H1 (cell line): ENCODE measurements around the gene RAPGEF5. TPM values are rescaled to one million over a fixed set of nuclear protein-coding genes. Genes with fewer than 3 reads are reported as not detected.

Source experiments
- ASH2L ChIP-seq: fragments of 200-600, 300-600 bp; sonication (generic); IDR thresholded peaks from one replicate; pipeline ENCODE4 v1.7.1; 2017; ENCODE audit warnings: low read length
- CBX8 ChIP-seq: fragments of 300-800, 300-1000 bp; sonication (generic); IDR thresholded peaks from 2 replicates; pipeline ENCODE4 v1.7.1; 2016; ENCODE audit warnings: low read depth, low read length, borderline replicate concordance
- CTBP2 ChIP-seq: IDR thresholded peaks from 2 replicates; pipeline ENCODE4 v1.7.0; 2011; ENCODE audit warnings: borderline replicate concordance, mild to moderate bottlenecking, moderate library complexity, mixed read lengths, low read length; ENCODE audit not compliant: insufficient read depth, insufficient read length
- polyA plus RNA-seq, 7 experiments: library from polyadenylated mRNA; depleted of rRNA in 3 of 7; stranded (reverse) in 5 of 7; unstranded in 2 of 7; fragments of >200 nt in 5 of 7; fragments of 200-250 nt in 2 of 7; gene quantifications; 1 replicate in 5 of 7; 2 replicates in 1 of 7; 4 replicates in 1 of 7; pipeline versions ENCODE4 v1.2.1 to v1.2.3, GENCODE V29; 2011 to 2013; ENCODE audit warnings: missing spikeins in 2 of 7, mixed read lengths in 2 of 7
- total RNA-seq: library from RNA; stranded (reverse); fragmentation: NEBNext Ultra II Directional; extraction: Animal tissue kit (Norgen Biotek cat#: 25700); gene quantifications from 2 replicates; pipeline ENCODE4 v1.2.1, GENCODE V29; 2021

RAPGEF5 gene
- total and polyA plus RNA-seq, 2 of the 8 experiments (the other 6 are each of a cell fraction or from before 2014, with no cell fraction given), result 4.4 to 22.9 TPM

DNA sequence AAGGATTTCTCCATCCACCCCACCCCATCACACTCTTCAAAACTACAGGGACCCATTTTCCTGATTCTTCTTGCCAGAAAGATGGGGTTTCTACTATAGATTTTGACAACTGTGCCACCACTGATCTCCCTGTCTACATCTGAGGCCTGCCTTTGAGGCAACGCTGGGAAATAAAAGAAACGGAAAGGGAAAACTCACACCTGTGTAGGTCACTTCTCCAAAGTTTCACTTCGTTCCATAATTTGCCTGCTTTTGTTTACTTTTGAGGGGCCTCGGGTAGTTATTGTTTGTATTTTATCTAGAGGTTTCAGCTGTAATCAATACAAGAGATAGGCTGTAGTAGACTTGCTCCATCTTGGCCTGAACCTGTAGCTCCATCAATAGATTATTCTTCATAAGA lies 56.1 kb downstream of the RAPGEF5 start (continued):
- TF ChIP-seq CBX8 (no peak), ASH2L (no peak), CTBP2 (no peak)
